A673 (cell line): ENCODE data around the gene RIMS4. TPM values are rescaled to one million over a fixed set of nuclear protein-coding genes. Genes with fewer than 3 reads are reported as not detected.
"Not testable (repeated sequence)": the region's sequence is repeated elsewhere in the genome, so short reads cannot be mapped to it uniquely, and the experiment has no call there.

Source experiments
- BruUV-seq: library from RNA; stranded (reverse); fragments of 400-500 nt; replicated peaks from 2 replicates; lab custom pipeline; 2021; lab: Mats Ljungman, UMichigan
- CTCF ChIA-PET: fragments of 300-600 bp; sonication (Branson Sonifier 250); formaldehyde crosslinking; loops from one replicate; lab custom pipeline; 2022; ENCODE audit warnings: antibody characterized with exemption; lab: Charles Lee
- POLR2A ChIA-PET: fragments of 300-600 bp; sonication (Branson Sonifier 250); formaldehyde crosslinking; loops from one replicate; lab custom pipeline; 2022; ENCODE audit warnings: antibody characterized with exemption; ENCODE audit not compliant: low non-redundant PET; lab: Charles Lee
- DNase-seq: peaks from one replicate; pipeline ENCODE4 v3.0.0-alpha.2; 2015; ENCODE audit warnings: low spot score
- H3K27ac ChIP-seq: fragments of 200-600 bp; sonication (generic); 2 replicates; pipeline ENCODE4 v1.5.1; 2016; ENCODE audit warnings: mixed run types, low read depth, mild to moderate bottlenecking, mixed read lengths, antibody characterized with exemption, low read length; ENCODE audit not compliant: poor library complexity, severe bottlenecking
- H3K27me3 ChIP-seq: fragments of 200-600 bp; sonication (generic); replicated peaks from 2 replicates; pipeline ENCODE4 v1.6.1; 2017; ENCODE audit warnings: mixed run types, low read depth, mild to moderate bottlenecking, mixed read lengths, antibody characterized with exemption, low read length; ENCODE audit not compliant: insufficient read depth, poor library complexity
- H3K36me3 ChIP-seq: fragments of 200-600 bp; sonication (generic); 2 replicates; pipeline ENCODE4 v1.6.1; 2016; ENCODE audit warnings: mixed run types, mild to moderate bottlenecking, mixed read lengths, antibody characterized with exemption, low read length; ENCODE audit not compliant: insufficient read depth, poor library complexity, severe bottlenecking
- H3K4me1 ChIP-seq: fragments of 200-600 bp; sonication (generic); 2 replicates; pipeline ENCODE4 v1.6.1; 2017; ENCODE audit warnings: mixed run types, mild to moderate bottlenecking, mixed read lengths, antibody characterized with exemption, low read length; ENCODE audit not compliant: insufficient read depth, poor library complexity, severe bottlenecking
- H3K4me3 ChIP-seq: fragments of 200-600 bp; sonication (generic); 2 replicates; pipeline ENCODE4 v1.5.1; 2016; ENCODE audit warnings: low read depth, mixed run types, mild to moderate bottlenecking, mixed read lengths, low read length; ENCODE audit not compliant: poor library complexity, severe bottlenecking
- H3K9me3 ChIP-seq: fragments of 200-600 bp; sonication (generic); 2 replicates; pipeline ENCODE4 v1.6.1; 2016; ENCODE audit warnings: mixed run types, low read depth, mild to moderate bottlenecking, mixed read lengths, antibody characterized with exemption, low read length; ENCODE audit not compliant: poor library complexity, severe bottlenecking
- CTCF ChIP-seq: fragments of 300-800, 200-600 bp; sonication (generic); conservative IDR thresholded peaks from 2 replicates; pipeline ENCODE4 v1.5.1; 2017; ENCODE audit warnings: low read depth, mild to moderate bottlenecking, antibody characterized with exemption, low read length, moderate library complexity, mixed read lengths
- EZH2 ChIP-seq: fragments of 200-600 bp; sonication (generic); IDR thresholded peaks from 2 replicates; pipeline ENCODE4 v1.6.1; 2017; ENCODE audit warnings: borderline replicate concordance, low read depth, mild to moderate bottlenecking, mixed read lengths, antibody characterized with exemption, low read length; ENCODE audit not compliant: poor library complexity, severe bottlenecking
- intact Hi-C: fragments of 100-400 bp; cut with micrococcal nuclease; formaldehyde crosslinking; loops from one replicate; pipeline ENCODE4 v1.10.0; 2022; ENCODE audit not compliant: unreplicated experiment
- total RNA-seq: library from RNA; stranded (reverse); gene quantifications from 2 replicates; pipeline ENCODE4 v1.2.3, GENCODE V29; 2021

RIMS4 gene
- total RNA-seq, 1 experiment from 2014 or later: 0.39 TPM

GRCh38 chr20:44828640-44829039 is 18.3 kb upstream of the RIMS4 start:
- POLR2A ChIA-PET: no interaction called here
- H3K27me3 ChIP-seq: peaks cover 48% of the 10 kb centered on the region
- no peak for DNase-seq

GRCh38 chr20:44827401-44827800 is 17.1 kb upstream of the RIMS4 start:
- intact Hi-C loops: no loop called here
- Histone ChIP-seq H3K36me3 (no peaks in the 10 kb centered on the region), H3K4me1 (peaks cover 4% of the 10 kb centered on the region), H3K9me3 (no peaks in the 10 kb centered on the region), H3K4me3 (no peak overlapping the region), H3K27ac (no peak overlapping the region), H3K27me3 (peaks cover 43% of the 10 kb centered on the region)
- no TSS peak for BruUV-seq
- DNase-seq: no peak
- ChIA-PET POLR2A (no interaction called here), CTCF (no interaction called here)
- TF ChIP-seq EZH2 (no peak), CTCF (no peak)

More at GRCh38 chr20:44828640-44829039, 18.3 kb upstream of the RIMS4 start:
- CTCF ChIA-PET: no interaction called here
- H3K9me3 ChIP-seq: no peaks in the 10 kb centered on the region
- intact Hi-C loops: no loop called here
- no peak for TF ChIP-seq CTCF
- no peak for TF ChIP-seq EZH2
- H3K4me1 ChIP-seq: peaks cover 4% of the 10 kb centered on the region
- H3K4me3 ChIP-seq: no peak overlapping the region
- H3K27ac ChIP-seq: no peak overlapping the region
- BruUV-seq: no TSS peak
- H3K36me3 ChIP-seq: no peaks in the 10 kb centered on the region

GRCh38 chr20:44821576-44821975 is 11.2 kb upstream of the RIMS4 start:
- CTCF ChIA-PET, H3K9me3 ChIP-seq, BruUV-seq, H3K4me1 ChIP-seq, intact Hi-C loops, H3K4me3 ChIP-seq, H3K36me3 ChIP-seq, H3K27ac ChIP-seq, POLR2A ChIA-PET, H3K27me3 ChIP-seq, DNase-seq: not testable (repeated sequence)

GRCh38 chr20:44819936-44820335 is 9.6 kb upstream of the RIMS4 start:
- no peaks in the 10 kb centered on the region for H3K36me3 ChIP-seq
- no peak overlapping the region for H3K27ac ChIP-seq
- POLR2A ChIA-PET: no interaction called here
- BruUV-seq: no TSS peak
- H3K4me3 ChIP-seq: no peak overlapping the region
- H3K27me3 ChIP-seq: peaks cover 3% of the 10 kb centered on the region
- intact Hi-C loops: no loop called here
- no peak for TF ChIP-seq EZH2
- no peak for TF ChIP-seq CTCF
- no peaks in the 10 kb centered on the region for H3K9me3 ChIP-seq
- CTCF ChIA-PET: no interaction called here
- no peak for DNase-seq
- no peaks in the 10 kb centered on the region for H3K4me1 ChIP-seq
